HL-60/S4 treated with phorbol 12-myristate 13-acetate at 8.2 ng/mL for 4 days and 3 days (cell line): ENCODE results near the gene CLTCL1.

Source experiments
- in situ Hi-C: fragments of 300-500 bp; cut with MboI; formaldehyde crosslinking; loops from 2 replicates; pipeline ENCODE4 v1.15.0; 2022; ENCODE audit warnings: low sequenced_read_pairs

CLTCL1 gene

DNA sequence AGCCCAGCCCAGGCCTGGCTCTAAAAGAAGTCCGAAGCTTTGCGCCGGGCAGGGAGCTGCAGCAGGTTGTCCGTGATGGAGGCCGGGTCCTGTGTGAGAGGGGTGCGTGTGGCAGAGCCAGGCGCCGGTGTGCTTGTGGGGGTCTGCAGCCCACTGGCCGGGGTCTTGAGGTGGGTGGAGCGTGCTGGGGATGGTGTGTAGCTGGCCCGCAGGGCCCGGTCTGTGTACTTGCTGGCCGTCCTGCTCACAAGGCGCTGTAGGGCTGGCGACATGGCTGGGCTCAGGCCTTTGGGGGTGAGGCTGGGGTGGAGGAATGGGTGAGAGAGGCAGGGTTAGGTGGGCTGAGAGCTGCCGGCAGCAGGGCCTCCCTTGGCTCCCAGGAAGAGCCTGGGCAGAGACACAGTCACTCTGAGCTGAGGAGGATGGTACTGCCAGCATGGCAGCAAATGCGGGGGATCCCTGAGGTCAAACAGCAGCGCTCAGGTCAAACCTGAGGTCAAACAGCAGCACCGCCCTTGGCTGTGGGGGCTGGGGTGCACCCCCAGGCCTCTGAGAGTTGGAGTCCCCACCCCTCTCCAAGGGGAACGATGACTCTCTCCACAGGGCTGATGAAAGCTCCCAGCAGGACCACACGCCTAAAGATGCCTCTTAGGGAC lies 157.2 kb downstream of the CLTCL1 start:
- in situ Hi-C loops, result no loop called here

- in situ Hi-C loops, result no loop called here
Observed at GRCh38 chr22:19133561-19133960, 158.0 kb downstream of the CLTCL1 start.

DNA sequence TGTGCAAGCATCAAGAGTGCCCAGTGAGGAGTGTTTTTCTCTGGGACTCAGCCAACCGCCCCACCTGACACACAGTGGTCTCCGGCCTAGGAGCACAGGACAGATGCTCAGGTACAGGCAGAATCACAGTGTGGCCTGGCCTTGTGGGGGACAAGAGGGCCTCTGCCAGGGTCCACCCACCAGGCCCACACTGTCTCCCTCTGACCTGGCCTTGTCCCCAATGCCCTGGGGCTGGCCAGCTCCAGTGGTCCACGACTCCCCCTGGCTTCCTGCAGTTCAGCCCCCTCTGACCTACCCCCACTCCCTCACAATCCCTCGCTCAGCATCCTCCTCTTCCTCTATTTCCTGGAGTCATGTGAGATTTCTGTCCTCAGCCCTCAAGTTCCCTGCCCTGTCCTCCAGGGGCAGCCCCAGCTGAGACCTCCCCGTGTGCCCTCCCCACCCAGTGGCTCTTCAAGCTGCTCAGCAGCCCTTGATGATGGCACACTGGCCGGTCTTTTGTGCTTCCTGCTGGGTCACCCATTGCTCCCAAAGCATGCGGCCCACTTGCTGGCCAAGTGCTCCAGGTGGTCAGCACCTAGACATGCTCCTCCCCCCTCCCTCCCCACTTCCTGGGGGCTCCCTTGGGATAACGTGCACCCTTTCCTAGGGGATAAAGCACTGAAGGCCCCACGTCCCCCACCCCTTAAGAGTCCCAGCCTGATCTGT lies 158.7 kb downstream of the CLTCL1 start:
- in situ Hi-C loops, result no loop called here

DNA sequence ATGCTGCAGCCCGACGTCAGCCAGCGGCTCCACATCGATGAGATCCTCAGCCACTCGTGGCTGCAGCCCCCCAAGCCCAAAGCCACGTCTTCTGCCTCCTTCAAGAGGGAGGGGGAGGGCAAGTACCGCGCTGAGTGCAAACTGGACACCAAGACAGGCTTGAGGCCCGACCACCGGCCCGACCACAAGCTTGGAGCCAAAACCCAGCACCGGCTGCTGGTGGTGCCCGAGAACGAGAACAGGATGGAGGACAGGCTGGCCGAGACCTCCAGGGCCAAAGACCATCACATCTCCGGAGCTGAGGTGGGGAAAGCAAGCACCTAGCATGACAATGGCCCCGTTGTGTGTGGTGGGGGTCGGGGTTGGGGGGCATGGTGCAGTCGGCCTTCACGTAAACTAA lies 159.4 kb downstream of the CLTCL1 start:
- in situ Hi-C loops, result no loop called here

DNA sequence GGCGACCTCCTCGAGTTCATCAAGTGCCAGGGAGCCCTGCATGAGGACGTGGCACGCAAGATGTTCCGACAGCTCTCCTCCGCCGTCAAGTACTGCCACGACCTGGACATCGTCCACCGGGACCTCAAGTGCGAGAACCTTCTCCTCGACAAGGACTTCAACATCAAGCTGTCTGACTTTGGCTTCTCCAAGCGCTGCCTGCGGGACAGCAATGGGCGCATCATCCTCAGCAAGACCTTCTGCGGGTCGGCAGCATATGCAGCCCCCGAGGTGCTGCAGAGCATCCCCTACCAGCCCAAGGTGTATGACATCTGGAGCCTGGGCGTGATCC lies 159.9 kb downstream of the CLTCL1 start:
- in situ Hi-C loops, result no loop called here

GRCh38 chr22:19130959-19131684 lies 160.4 kb downstream of the CLTCL1 start, which contains the start of gene TSSK2:
Gene TSSK2, plus strand, starts transcription at chr22:19131308. Its CDS starts 92 bp downstream, at chr22:19131400.
- in situ Hi-C loops, result no loop called here

- in situ Hi-C loops, result no loop called here
Observed at GRCh38 chr22:19129871-19130270, 161.6 kb downstream of the CLTCL1 start.
